ENCODE measurements around the gene PEAK3.
A peak's percentile ranks its signal among the peaks of the same experiment; 100 is the strongest.

GRCh38 chr19:2261438-2262172 is 20.4 kb downstream of the PEAK3 start:
- TF ChIP-seq POLR2AphosphoS5 (IDR thresholded peaks at IDR 0.05), result no peak
- TF ChIP-seq CTCF (IDR thresholded peaks at IDR 0.05), result peak in 5 of 6 experiments; percentile 32 to 66 (median 34)
- no peak for TF ChIP-seq POLR2A (IDR thresholded peaks at IDR 0.05)
- TF ChIP-seq EP300 (IDR thresholded peaks at IDR 0.05), result no peak

All from upper lobe of left lung (tissue), 4 donors.